GM23338 (cell line): ENCODE data around the gene PPP1R9B. TPM values are rescaled to one million over a fixed set of nuclear protein-coding genes. Genes with fewer than 3 reads are reported as not detected.
A peak's percentile ranks its signal among the peaks of the same experiment; 100 is the strongest.

Experiments
- ATAC-seq: fragments of 200-7000 bp; cut with Tn5 transposase; 3 replicates; pipeline ENCODE4 v1.9.1; 2020
- DNase-seq: peaks from one replicate; pipeline ENCODE4 v3.0.0-alpha.2; 2015; ENCODE audit warnings: low spot score
- H2AFZ ChIP-seq: fragments of 200-600 bp; sonication (generic); 2 replicates; pipeline ENCODE4 v1.8.0; 2016; ENCODE audit warnings: antibody characterized with exemption, mild to moderate bottlenecking, moderate library complexity
- H3F3A ChIP-seq: fragments of 200-600 bp; sonication (generic); replicated peaks from 2 replicates; pipeline ENCODE4 v1.8.0; 2017; ENCODE audit warnings: antibody characterized with exemption, mixed run types, low read depth
- H3K27ac ChIP-seq: fragments of 200-600 bp; sonication (generic); 2 replicates; pipeline ENCODE4 v1.6.1; 2016; ENCODE audit warnings: low read depth
- H3K27me3 ChIP-seq: fragments of 200-600 bp; sonication (generic); 2 replicates; pipeline ENCODE4 v1.8.0; 2016; ENCODE audit warnings: mild to moderate bottlenecking, mixed run types, moderate library complexity; ENCODE audit not compliant: insufficient read depth
- H3K36me3 ChIP-seq: fragments of 200-600 bp; sonication (generic); 2 replicates; pipeline ENCODE4 v1.8.0; 2016; ENCODE audit warnings: mild to moderate bottlenecking; ENCODE audit not compliant: insufficient read depth
- H3K4me1 ChIP-seq: fragments of 200-600 bp; sonication (generic); 2 replicates; pipeline ENCODE4 v1.8.0; 2016; ENCODE audit warnings: mild to moderate bottlenecking, moderate library complexity; ENCODE audit not compliant: insufficient read depth
- H3K4me2 ChIP-seq: fragments of 200-600 bp; sonication (generic); 2 replicates; pipeline ENCODE4 v1.7.1; 2017; ENCODE audit warnings: mixed run types
- H3K4me3 ChIP-seq: fragments of 200-600 bp; sonication (generic); 2 replicates; pipeline ENCODE4 v1.6.1; 2016; ENCODE audit warnings: mixed run types
- H3K79me2 ChIP-seq: fragments of 200-600 bp; sonication (generic); replicated peaks from 2 replicates; pipeline ENCODE4 v1.8.0; 2017; ENCODE audit warnings: mild to moderate bottlenecking; ENCODE audit not compliant: insufficient read depth
- H3K9me2 ChIP-seq: fragments of 200-600 bp; sonication (generic); 2 replicates; pipeline ENCODE4 v1.8.0; 2017; ENCODE audit not compliant: insufficient read depth
- H4K20me1 ChIP-seq: fragments of 200-600 bp; sonication (generic); replicated peaks from 2 replicates; pipeline ENCODE4 v1.8.0; 2017; ENCODE audit warnings: mild to moderate bottlenecking; ENCODE audit not compliant: insufficient read depth
- H3K27ac Mint-ChIP-seq: 2 replicates; pipeline ENCODE4 v1.8.0; 2020; ENCODE audit warnings: inconsistent platforms, mild to moderate bottlenecking, moderate library complexity, mixed read lengths
- H3K27me3 Mint-ChIP-seq: 3 replicates; pipeline ENCODE4 v1.8.0; 2022; ENCODE audit warnings: low read depth, mild to moderate bottlenecking, moderate library complexity, mixed read lengths, inconsistent platforms; ENCODE audit not compliant: insufficient read depth, poor library complexity
- H3K36me3 Mint-ChIP-seq: 3 replicates; pipeline ENCODE4 v1.8.0; 2021; ENCODE audit warnings: low read depth, mild to moderate bottlenecking, inconsistent platforms, moderate library complexity, mixed read lengths
- H3K4me1 Mint-ChIP-seq: 3 replicates; pipeline ENCODE4 v1.8.0; 2020; ENCODE audit warnings: mild to moderate bottlenecking, inconsistent platforms, mixed read lengths
- H3K4me3 Mint-ChIP-seq: 3 replicates; pipeline ENCODE4 v1.8.0; 2021; ENCODE audit warnings: moderate library complexity, mild to moderate bottlenecking, inconsistent platforms, mixed read lengths
- H3K9me3 Mint-ChIP-seq: 3 replicates; pipeline ENCODE4 v1.8.0; 2020; ENCODE audit warnings: moderate library complexity, mild to moderate bottlenecking, inconsistent platforms, mixed read lengths
- CREB1 ChIP-seq: fragments of 250-450 bp; sonication (Bioruptor Pico); IDR thresholded peaks from 2 replicates; pipeline ENCODE4 v1.5.0; 2020; ENCODE audit warnings: low read depth, mild to moderate bottlenecking, moderate library complexity
- CTCF ChIP-seq, 2 experiments: fragments of 200-600 bp in 1 of 2; sonication (generic) in 1 of 2; conservative IDR thresholded peaks; 2 replicates each; pipeline versions ENCODE4 v1.5.1 to v1.6.1; 2016 to 2017; ENCODE audit warnings: antibody characterized with exemption in 2 of 2, low read depth in 2 of 2, mild to moderate bottlenecking in 2 of 2, moderate library complexity in 1 of 2
- ETS1 ChIP-seq: IDR thresholded peaks from 2 replicates; pipeline ENCODE4 v1.6.1; 2016; ENCODE audit warnings: antibody characterized with exemption
- EZH2 ChIP-seq: fragments of 200-600 bp; sonication (generic); IDR thresholded peaks from one replicate; pipeline ENCODE4 v1.8.0; 2017; ENCODE audit warnings: antibody characterized with exemption, mild to moderate bottlenecking, low read depth; ENCODE audit not compliant: unreplicated experiment
- NANOG ChIP-seq: IDR thresholded peaks from 2 replicates; pipeline ENCODE4 v1.6.1; 2016; ENCODE audit warnings: antibody characterized with exemption, borderline replicate concordance
- ZNF114 ChIP-seq: fragments of 250-450 bp; sonication (Bioruptor Pico); IDR thresholded peaks from 2 replicates; pipeline ENCODE4 v1.5.0; 2020; ENCODE audit warnings: mild to moderate bottlenecking, moderate library complexity
- polyA plus RNA-seq: library from polyadenylated mRNA; unstranded; fragments of >200 nt; fragmentation: Nextera tagmentation; extraction: Ambion mirVana; gene quantifications from 2 replicates; pipeline ENCODE4 v1.2.1, GENCODE V29; 2016
- total RNA-seq: library from RNA; depleted of rRNA; stranded (reverse); fragments of >200 nt; shearing (Covaris generic); gene quantifications from 2 replicates; pipeline ENCODE4 v1.2.3, GENCODE V29; 2014

PPP1R9B gene
- total and polyA plus RNA-seq, 2 experiments from 2014 or later = 2.1 to 10.5 TPM

GRCh38 chr17:50196036-50196435 is 45.6 kb upstream of the PPP1R9B start:
- Histone ChIP-seq H3K36me3 (no peaks in the 10 kb centered on the region), H3F3A (0 out of 2 replicates have a peak, but pooled peaks cover 1% of the 10 kb centered on the region), H2AFZ (no peak overlapping the region), H3K4me3 (no peak overlapping the region), H4K20me1 (no peaks in the 10 kb centered on the region), H3K9me2 (no peaks in the 10 kb centered on the region), H3K27ac (no peak overlapping the region), H3K27me3 (peaks cover 3% of the 10 kb centered on the region), H3K4me1 (no peaks in the 10 kb centered on the region), H3K79me2 (no peaks in the 10 kb centered on the region), H3K4me2 (no peak overlapping the region)
- TF ChIP-seq ZNF114 (CRISPR knock-in tag) (no peak), EZH2 (no peak), CREB1 (no peak), ETS1 (no peak), NANOG (no peak), CTCF (conservative IDR thresholded peaks at IDR 0.05; ENCODE audit: low read depth in 2 of 2) (no peak)
- ATAC-seq (no peak), DNase-seq (no peak)
- peaks cover 11% of the 10 kb centered on the region; the same call in 2 of the 3 replicates for H3K4me1 Mint-ChIP-seq
- H3K4me3 Mint-ChIP-seq = no peak overlapping the region
- H3K36me3 Mint-ChIP-seq = peaks cover 15% of the 10 kb centered on the region; the same call in 2 of the 3 replicates
- H3K9me3 Mint-ChIP-seq = no peaks in the 10 kb centered on the region
- no peak overlapping the region for H3K27ac Mint-ChIP-seq
- H3K27me3 Mint-ChIP-seq = peaks cover 9% of the 10 kb centered on the region

- Mint-ChIP-seq H3K27me3 (peaks cover 4% of the 10 kb centered on the region), H3K27ac (no peak overlapping the region), H3K4me3 (no peak overlapping the region), H3K36me3 (peaks cover 17% of the 10 kb centered on the region; the same call in 2 of the 3 replicates), H3K9me3 (no peaks in the 10 kb centered on the region), H3K4me1 (peaks cover 8% of the 10 kb centered on the region; the same call in 2 of the 3 replicates)
- Histone ChIP-seq H3K27me3 (no peaks in the 10 kb centered on the region), H3K4me2 (no peak overlapping the region), H3K27ac (no peak overlapping the region), H3K79me2 (no peaks in the 10 kb centered on the region), H3K36me3 (no peaks in the 10 kb centered on the region), H3K4me3 (no peak overlapping the region), H2AFZ (no peak overlapping the region), H3F3A (no peaks in the 10 kb centered on the region), H3K4me1 (no peaks in the 10 kb centered on the region), H3K9me2 (no peaks in the 10 kb centered on the region), H4K20me1 (no peaks in the 10 kb centered on the region)
- TF ChIP-seq CREB1 (no peak), CTCF (conservative IDR thresholded peaks at IDR 0.05; ENCODE audit: low read depth in 2 of 2) (peak; percentile 8 to 27; a peak in 2 of 4 replicates)
- DNase-seq (no peak), ATAC-seq (no peak)
These were observed 44.7 kb upstream of the PPP1R9B start for GRCh38 chr17:50194934-50195865.
